Naive thymus-derived CD4-positive, alpha-beta T cell (primary cell): ENCODE measurements around the gene ARHGEF19. TPM values are rescaled to one million over a fixed set of nuclear protein-coding genes. Genes with fewer than 3 reads are reported as not detected.
"Not testable (repeated sequence)": the region's sequence is repeated elsewhere in the genome, so short reads cannot be mapped to it uniquely, and the experiment has no call there.

Source experiments
- ATAC-seq: fragments of 150-1000 bp; cut with Tn5 transposase; 2 replicates; pipeline ENCODE4 v1.10.0; 2021; ENCODE audit warnings: mild to moderate bottlenecking, moderate library complexity
- CTCF ChIA-PET: fragments of 350-600 bp; sonication (Branson Sonifier 250); formaldehyde crosslinking; loops from one replicate; lab custom pipeline; 2021; ENCODE audit warnings: antibody characterized with exemption; lab: Charles Lee
- POLR2A ChIA-PET: fragments of 350-600 bp; sonication (Branson Sonifier 250); formaldehyde crosslinking; loops from one replicate; lab custom pipeline; 2021; ENCODE audit warnings: antibody characterized with exemption, inconsistent platforms; lab: Charles Lee
- DNase-seq, 9 donors: peaks; one replicate each; pipeline versions ENCODE4 v3.0.0 to v3.0.0-alpha.2; 2020 to 2022; ENCODE audit warnings: mixed read lengths in 1 of 9
- H3K27ac ChIP-seq: one replicate; pipeline ENCODE4 v1.7.0; 2013; ENCODE audit warnings: mild to moderate bottlenecking, low read depth, low read length, moderate library complexity
- H3K27me3 ChIP-seq, 2 donors: one replicate each; pipeline ENCODE4 v1.7.0; 2013; ENCODE audit warnings: low read length in 2 of 2, mild to moderate bottlenecking in 2 of 2, moderate library complexity in 2 of 2; ENCODE audit not compliant: control insufficient read depth in 2 of 2, insufficient read depth in 2 of 2
- H3K36me3 ChIP-seq, 3 experiments: 1 replicate in 2 of 3; 2 replicates in 1 of 3; pipeline ENCODE4 v1.7.0; 2013; ENCODE audit warnings: low read length in 3 of 3, mild to moderate bottlenecking in 3 of 3, moderate library complexity in 1 of 3; ENCODE audit not compliant: insufficient read depth in 3 of 3, control insufficient read depth in 2 of 3
- H3K4me1 ChIP-seq, 2 donors: one replicate each; pipeline ENCODE4 v1.7.0; 2013; ENCODE audit warnings: low read length in 2 of 2, mild to moderate bottlenecking in 2 of 2, moderate library complexity in 1 of 2; ENCODE audit not compliant: control insufficient read depth in 2 of 2, insufficient read depth in 2 of 2
- H3K4me3 ChIP-seq: 2 replicates; pipeline ENCODE4 v1.7.0; 2013; ENCODE audit warnings: mild to moderate bottlenecking, low read length
- H3K9me3 ChIP-seq, 3 experiments: 1 replicate in 2 of 3; 2 replicates in 1 of 3; pipeline ENCODE4 v1.7.0; 2013; ENCODE audit warnings: low read length in 3 of 3; ENCODE audit not compliant: control insufficient read depth in 2 of 3
- H3K27ac Mint-ChIP-seq, 9 donors: one replicate each; pipeline ENCODE4 v1.8.0; 2020 to 2022; ENCODE audit warnings: mixed read lengths in 9 of 9, mild to moderate bottlenecking in 8 of 9, moderate library complexity in 5 of 9, inconsistent platforms in 2 of 9
- H3K27me3 Mint-ChIP-seq, 5 donors: one replicate each; pipeline ENCODE4 v1.8.0; 2021 to 2022; ENCODE audit warnings: mixed read lengths in 5 of 5, mild to moderate bottlenecking in 1 of 5
- H3K36me3 Mint-ChIP-seq, 5 donors: one replicate each; pipeline ENCODE4 v1.8.0; 2020 to 2022; ENCODE audit warnings: mixed read lengths in 5 of 5, mild to moderate bottlenecking in 3 of 5, inconsistent platforms in 1 of 5
- H3K4me1 Mint-ChIP-seq, 7 donors: one replicate each; pipeline ENCODE4 v1.8.0; 2020 to 2022; ENCODE audit warnings: mixed read lengths in 7 of 7, mild to moderate bottlenecking in 3 of 7, inconsistent platforms in 1 of 7
- H3K4me3 Mint-ChIP-seq, 10 donors: one replicate each; pipeline ENCODE4 v1.8.0; 2020 to 2022; ENCODE audit warnings: mild to moderate bottlenecking in 10 of 10, mixed read lengths in 10 of 10, moderate library complexity in 6 of 10, inconsistent platforms in 2 of 10
- H3K9me3 Mint-ChIP-seq, 11 donors: one replicate each; pipeline ENCODE4 v1.8.0; 2020 to 2022; ENCODE audit warnings: mixed read lengths in 11 of 11, mild to moderate bottlenecking in 4 of 11, inconsistent platforms in 1 of 11, moderate library complexity in 1 of 11
- intact Hi-C, 2 donors: fragments of 100-400 bp; cut with micrococcal nuclease; formaldehyde crosslinking; loops; one replicate each; pipeline ENCODE4 v1.15.1; 2023
- polyA plus RNA-seq, 2 donors: library from polyadenylated mRNA; unstranded; fragments of 300-500 nt; fragmentation: Illumina TruSeq; gene quantifications; one replicate each; pipeline ENCODE4 v1.2.3, GENCODE V29; 2021
- total RNA-seq, 6 experiments: library from RNA in 5 of 6; stranded (reverse) in 5 of 6; gene quantifications; 1 replicate in 5 of 6; 2 replicates in 1 of 6; pipeline ENCODE4 v1.2.3 and lab custom pipeline; 2021 to 2026

The ARHGEF19 gene
- total RNA-seq (10 to 100 TPM in 3 of 5 experiments, 1 to 10 TPM in 2; 8.8 to 12.4 (median 10.5) TPM), polyA plus RNA-seq (1 to 10 TPM; 5.1 to 9.0 TPM), total RNA-seq (lab: John Stamatoyannopoulos, UW) (14.5 reads per million, percentile 43 among the genes with 10 or more reads in this experiment)

DNA sequence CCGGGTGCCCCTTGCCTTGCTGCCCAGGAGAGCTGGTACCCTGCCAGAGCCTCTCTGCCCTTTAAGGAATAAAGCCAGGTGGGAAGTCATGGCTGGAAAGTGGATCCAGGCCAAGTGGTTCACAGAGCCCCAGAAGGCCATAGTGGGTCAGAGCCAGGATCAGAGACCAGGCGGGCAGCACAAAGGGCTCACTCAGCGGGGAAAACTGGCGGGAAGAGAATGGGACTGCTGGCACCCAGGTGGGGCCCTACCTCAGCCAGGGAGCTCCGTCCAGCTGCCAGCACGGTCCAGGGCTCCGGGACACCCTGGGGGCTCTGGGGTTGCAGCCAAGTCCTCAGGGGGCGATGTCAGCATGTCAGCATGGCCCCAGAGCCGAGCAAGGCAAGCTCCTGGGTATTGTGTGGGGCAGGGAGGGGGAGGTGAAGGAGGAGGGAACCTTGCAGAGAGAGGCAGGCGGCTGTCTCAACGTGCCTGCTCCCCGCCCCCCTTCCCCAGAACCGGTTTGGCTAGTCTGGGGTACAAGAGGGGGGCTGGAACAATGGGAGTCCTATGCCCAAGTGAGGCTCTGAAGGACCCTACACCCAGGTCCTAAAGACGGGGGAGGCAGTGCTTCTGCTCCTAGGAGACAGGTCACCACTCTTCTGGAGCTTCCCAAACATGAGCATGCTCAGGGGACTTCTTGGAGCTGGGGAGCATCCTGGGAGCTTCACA is at the start of gene ARHGEF19:
Gene ARHGEF19 (minus strand): TSS at position 402 of the 711 bp plus-strand sequence. CDS start 3,598 bp downstream, outside the sequence.
- Histone ChIP-seq H3K36me3 (no peaks in the 10 kb centered on the region), H3K4me1 (peaks cover 2 to 8% of the 10 kb centered on the region in 2 donors), H3K27ac (no peak within 1 kb of the TSS), H3K4me3 (no peak within 1 kb of the TSS), H3K27me3 (no peaks in the 10 kb centered on the region), H3K9me3 (no peaks in the 10 kb centered on the region)
- Mint-ChIP-seq H3K9me3 (peaks cover 0 to under 1% (median 0%) of the 10 kb centered on the region in 11 donors), H3K27ac (no peak within 1 kb of the TSS), H3K27me3 (peaks cover 0 to 6% (median 0%) of the 10 kb centered on the region in 5 donors), H3K4me3 (peak within 1 kb of the TSS in 1 of 10 donors; percentile 64), H3K36me3 (no peaks in the 10 kb centered on the region), H3K4me1 (peaks cover 9 to 18% (median 15%) of the 10 kb centered on the region in 7 donors)
- ATAC-seq (no peak), DNase-seq (no peak)
- intact Hi-C loops: no loop called here
- ChIA-PET CTCF (no interaction called here), POLR2A (interaction anchor here (1.2 kb wide), 1 partner anchor 24 kb away, joined by 7 read pairs; the partner anchor contains the start of gene CPLANE2)

DNA sequence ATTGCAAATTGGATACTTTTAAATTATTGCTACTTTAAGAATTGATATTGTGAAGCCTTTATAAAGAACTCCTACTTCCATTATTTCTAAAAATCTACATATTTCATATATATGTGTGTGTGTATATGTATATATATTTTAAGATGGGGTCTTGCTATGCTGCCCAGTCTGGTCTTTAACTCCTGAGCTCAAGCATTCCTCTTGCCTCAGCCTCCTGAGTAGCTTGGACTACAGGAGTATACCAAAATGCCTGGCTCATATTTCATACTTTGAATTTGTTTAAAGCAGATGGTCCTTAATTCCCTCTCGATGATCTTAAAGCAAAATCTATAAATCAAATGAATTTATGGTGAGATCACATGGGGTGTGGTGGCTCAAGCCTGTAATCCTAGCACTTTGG is 49.6 kb upstream of the ARHGEF19 start:
- Mint-ChIP-seq H3K36me3 (no peaks in the 10 kb centered on the region), H3K4me1 (peaks cover 0 to 16% (median 9%) of the 10 kb centered on the region in 7 donors), H3K27ac (no peak overlapping the region), H3K9me3 (no peaks in the 10 kb centered on the region), H3K27me3 (no peaks in the 10 kb centered on the region), H3K4me3 (no peak overlapping the region)
- POLR2A ChIA-PET: interaction anchor here (1.0 kb wide), 1 partner anchor 18 kb away, joined by 3 read pairs; no protein-coding TSS in a partner anchor
- H3K27me3 ChIP-seq: no peaks in the 10 kb centered on the region
- no peak overlapping the region for H3K27ac ChIP-seq
- H3K36me3 ChIP-seq: no peaks in the 10 kb centered on the region
- H3K9me3 ChIP-seq: no peaks in the 10 kb centered on the region
- H3K4me1 ChIP-seq: no peaks in the 10 kb centered on the region
- intact Hi-C loops: no loop called here
- ATAC-seq (no peak), DNase-seq (no peak)
- no peak overlapping the region for H3K4me3 ChIP-seq
- CTCF ChIA-PET: interaction anchor here (1.1 kb wide), 1 partner anchor 15 kb away, joined by 3 read pairs; no protein-coding TSS in a partner anchor

DNA sequence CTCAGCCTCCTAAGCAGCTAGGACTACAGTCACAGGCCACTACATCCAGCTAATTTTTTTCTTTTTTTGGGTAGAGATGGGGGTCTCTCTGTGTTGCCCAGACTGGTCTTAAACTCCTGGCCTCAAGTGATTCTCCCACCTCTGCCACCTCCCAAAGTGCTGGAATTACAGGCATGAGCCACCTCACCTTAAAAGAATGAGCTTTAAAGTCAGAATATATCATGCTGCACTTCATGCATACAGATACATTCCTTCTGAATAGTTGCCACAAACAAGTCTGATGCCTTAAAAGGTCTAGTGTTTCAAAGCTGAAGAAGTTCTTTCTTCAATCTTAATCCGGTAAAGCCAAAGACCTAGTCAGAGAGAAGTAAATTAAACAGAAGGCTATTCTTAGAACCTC is 48.4 kb upstream of the ARHGEF19 start:
- Mint-ChIP-seq H3K27me3 (no peaks in the 10 kb centered on the region), H3K4me3 (no peak overlapping the region), H3K27ac (peak overlapping the region in 1 of 9 donors; percentile 49), H3K36me3 (peaks cover 0 to 5% (median 2%) of the 10 kb centered on the region in 5 donors), H3K4me1 (peaks cover 0 to 8% (median 0%) of the 10 kb centered on the region in 7 donors), H3K9me3 (no peaks in the 10 kb centered on the region)
- no peaks in the 10 kb centered on the region for H3K4me1 ChIP-seq
- no peaks in the 10 kb centered on the region for H3K9me3 ChIP-seq
- ATAC-seq: no peak
- POLR2A ChIA-PET: interaction anchor here (1.0 kb wide), 1 partner anchor 16 kb away, joined by 3 read pairs; no protein-coding TSS in a partner anchor
- H3K4me3 ChIP-seq: no peak overlapping the region
- H3K36me3 ChIP-seq: peaks cover 0 to 8% (median 3%) of the 10 kb centered on the region in 3 experiments
- H3K27ac ChIP-seq: no peak overlapping the region
- intact Hi-C loops: no loop called here
- H3K27me3 ChIP-seq: no peaks in the 10 kb centered on the region
- no peak for DNase-seq
- CTCF ChIA-PET: interaction anchor here (0.7 to 1.1 kb wide), 2 partner anchors 181 to 658 kb away, joined by 4 to 5 read pairs; no protein-coding TSS in a partner anchor

DNA sequence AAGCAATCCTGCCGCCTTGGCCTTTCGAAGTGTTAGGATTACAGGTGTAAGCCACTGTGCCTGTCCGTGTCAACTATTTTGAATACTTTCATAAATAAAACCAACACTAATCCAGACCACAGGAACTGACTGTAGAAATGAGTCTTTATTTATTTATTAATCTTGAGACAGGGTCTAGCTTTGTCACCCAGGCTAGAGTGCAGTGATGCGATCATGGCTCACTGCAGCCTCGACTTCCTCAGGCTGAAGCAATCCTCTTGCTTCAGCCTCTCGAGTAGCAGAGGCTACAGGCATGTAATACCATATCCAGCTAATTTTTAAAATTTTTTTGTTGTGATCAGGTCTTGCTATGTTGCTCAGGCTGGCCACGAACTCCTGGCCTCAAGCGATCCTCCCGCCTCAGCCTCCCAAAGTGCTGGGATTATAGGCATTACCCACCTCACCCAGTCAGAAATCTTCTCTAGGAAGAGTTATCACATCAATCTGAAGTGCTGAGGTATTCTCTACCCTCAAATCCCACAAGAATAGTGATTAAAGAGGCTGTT is 46.2 kb upstream of the ARHGEF19 start:
- H3K27ac Mint-ChIP-seq: peak overlapping the region in 5 of 9 donors; percentile 2 to 66 (median 52)

DNA sequence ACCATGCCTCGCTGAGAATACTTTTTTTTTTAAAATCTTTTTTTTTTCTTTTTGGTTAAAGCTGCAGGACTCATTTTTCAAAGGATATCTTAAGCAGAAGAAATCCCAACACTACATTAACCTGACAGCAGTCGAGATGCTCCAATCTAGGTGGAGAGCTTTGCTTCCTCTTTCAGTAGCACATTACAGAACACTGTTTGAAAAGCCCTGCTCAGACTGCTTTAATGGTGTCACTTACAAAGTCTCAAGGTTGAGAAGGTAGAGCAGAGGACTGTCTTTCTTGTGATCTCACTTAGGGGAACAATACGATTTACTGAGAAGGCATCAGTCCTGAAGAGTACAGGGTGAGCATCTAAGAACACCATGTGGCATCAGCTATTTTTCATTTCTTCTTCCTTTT is 45.5 kb upstream of the ARHGEF19 start:
- H3K27ac Mint-ChIP-seq: peak overlapping the region in 2 of 9 donors; percentile 38 to 66
- POLR2A ChIA-PET: interaction anchor here (0.6 to 0.7 kb wide), 2 partner anchors 20 to 788 kb away, joined by 4 read pairs; no protein-coding TSS in a partner anchor
- ATAC-seq (no peak), DNase-seq (no peak)
- H3K36me3 Mint-ChIP-seq: peaks cover 0 to 17% (median 12%) of the 10 kb centered on the region in 5 donors
- no peaks in the 10 kb centered on the region for H3K4me1 ChIP-seq
- H3K27ac ChIP-seq: no peak overlapping the region
- H3K9me3 Mint-ChIP-seq: no peaks in the 10 kb centered on the region
- intact Hi-C loops: no loop called here
- no peaks in the 10 kb centered on the region for H3K9me3 ChIP-seq
- peaks cover 0 to 35% (median 6%) of the 10 kb centered on the region in 3 experiments for H3K36me3 ChIP-seq
- no peaks in the 10 kb centered on the region for H3K27me3 Mint-ChIP-seq
- no peak overlapping the region for H3K4me3 Mint-ChIP-seq
- no peak overlapping the region for H3K4me3 ChIP-seq
- peaks cover 0 to 12% (median 0%) of the 10 kb centered on the region in 7 donors for H3K4me1 Mint-ChIP-seq
- CTCF ChIA-PET: interaction anchor here (0.6 kb wide), 1 partner anchor 100 kb away, joined by 4 read pairs; no protein-coding TSS in a partner anchor
- H3K27me3 ChIP-seq: no peaks in the 10 kb centered on the region

More for the DNA sequence above, 46.2 kb upstream of the ARHGEF19 start:
- POLR2A ChIA-PET: interaction anchor here (0.7 kb wide), 1 partner anchor 21 kb away, joined by 4 read pairs; no protein-coding TSS in a partner anchor
- H3K4me1 ChIP-seq: no peaks in the 10 kb centered on the region
- Mint-ChIP-seq H3K4me3 (no peak overlapping the region), H3K27me3 (no peaks in the 10 kb centered on the region), H3K9me3 (no peaks in the 10 kb centered on the region), H3K36me3 (peaks cover 0 to 17% (median 12%) of the 10 kb centered on the region in 5 donors), H3K4me1 (peaks cover 0 to 12% (median 0%) of the 10 kb centered on the region in 7 donors)
- no peaks in the 10 kb centered on the region for H3K27me3 ChIP-seq
- DNase-seq (no peak), ATAC-seq (no peak)
- intact Hi-C loops: no loop called here
- CTCF ChIA-PET: interaction anchor here (0.6 kb wide), 2 partner anchors 65 to 100 kb away, joined by 4 to 6 read pairs; no protein-coding TSS in a partner anchor
- peaks cover 0 to 29% (median 6%) of the 10 kb centered on the region in 3 experiments for H3K36me3 ChIP-seq
- H3K27ac ChIP-seq: no peak overlapping the region
- H3K4me3 ChIP-seq: no peak overlapping the region
- H3K9me3 ChIP-seq: no peaks in the 10 kb centered on the region

DNA sequence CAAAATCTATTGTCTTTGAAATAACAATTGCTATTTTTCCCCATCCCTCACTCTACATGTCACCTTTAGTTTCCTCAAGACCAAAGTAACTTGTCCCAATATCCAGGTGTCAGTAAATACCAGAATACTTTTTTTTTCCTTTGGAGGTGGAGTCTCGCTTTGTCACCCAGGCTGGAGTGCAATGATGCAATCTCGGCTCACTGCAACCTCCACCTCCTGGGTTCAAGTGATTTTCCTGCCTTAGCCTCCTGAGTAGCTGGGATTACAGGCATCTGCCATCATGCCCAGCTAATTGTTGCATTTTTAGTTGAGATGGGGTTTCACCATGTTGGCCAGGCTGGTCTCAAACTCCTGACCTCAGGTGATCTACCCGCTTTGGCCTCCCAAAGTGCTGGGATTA is 45.1 kb upstream of the ARHGEF19 start:
- intact Hi-C loops, H3K27me3 ChIP-seq, H3K4me3 ChIP-seq, DNase-seq, ATAC-seq, H3K27me3 Mint-ChIP-seq, H3K27ac ChIP-seq, CTCF ChIA-PET, H3K9me3 Mint-ChIP-seq, H3K4me1 ChIP-seq, H3K4me3 Mint-ChIP-seq, H3K9me3 ChIP-seq: not testable (repeated sequence)
- H3K27ac Mint-ChIP-seq: peak overlapping the region in 3 of 9 donors; percentile 38 to 76 (median 53)
- H3K36me3 Mint-ChIP-seq: peaks cover 0 to 20% (median 12%) of the 10 kb centered on the region in 5 donors
- H3K4me1 Mint-ChIP-seq: peaks cover 0 to 13% (median 0%) of the 10 kb centered on the region in 7 donors
- POLR2A ChIA-PET: interaction anchor here (0.6 to 0.7 kb wide), 2 partner anchors 19 to 788 kb away, joined by 4 read pairs; no protein-coding TSS in a partner anchor
- H3K36me3 ChIP-seq: peaks cover 0 to 38% (median 6%) of the 10 kb centered on the region in 3 experiments
